ENCODE results near the gene ST6GALNAC4. TPM values are rescaled to one million over a fixed set of nuclear protein-coding genes. Genes with fewer than 3 reads are reported as not detected.

Gene ST6GALNAC4
- total and polyA plus RNA-seq, 9 of the 15 experiments (the other 6 are each of a cell fraction or from before 2014, with no cell fraction given), result 2.6 to 43.1 (median 15.4) TPM

GRCh38 chr9:127862075-127863011, 54.5 kb downstream of the ST6GALNAC4 start (continued):
- TF ChIP-seq, protein P1, sequence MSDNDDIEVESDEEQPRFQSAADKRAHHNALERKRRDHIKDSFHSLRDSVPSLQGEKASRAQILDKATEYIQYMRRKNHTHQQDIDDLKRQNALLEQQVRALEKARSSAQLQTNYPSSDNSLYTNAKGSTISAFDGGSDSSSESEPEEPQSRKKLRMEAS (CRISPR knock-in tag; IDR thresholded peaks at IDR 0.05), result peak; percentile 98
- TF ChIP-seq FUS (optimal IDR thresholded peaks at IDR 0.05; ENCODE audit: low read depth, low read length), result no peak
- TF ChIP-seq ZNF280B (CRISPR knock-in tag; IDR thresholded peaks at IDR 0.05), result no peak
- TF ChIP-seq BHLHE40 (IDR thresholded peaks at IDR 0.05; ENCODE audit: low read length), result peak; percentile 97
- TF ChIP-seq STAG1 (CRISPR knock-in tag; IDR thresholded peaks at IDR 0.05; ENCODE audit: borderline replicate concordance), result no peak
- TF ChIP-seq SP1 (CRISPR knock-in tag; IDR thresholded peaks at IDR 0.05), result peak; percentile 77
- TF ChIP-seq NR2F6 (CRISPR knock-in tag; IDR thresholded peaks at IDR 0.05), result no peak
- TF ChIP-seq ZFP36 (IDR thresholded peaks at IDR 0.05; ENCODE audit: low read depth, low read length, partially characterized antibody), result peak; percentile 96
- TF ChIP-seq SLC30A9 (CRISPR knock-in tag; IDR thresholded peaks at IDR 0.05), result no peak
- TF ChIP-seq TAL1 (IDR thresholded peaks at IDR 0.05), result peak; percentile 76
- peak; percentile 85 for TF ChIP-seq DMBX1 (CRISPR knock-in tag; IDR thresholded peaks at IDR 0.05; ENCODE audit: borderline replicate concordance)
- TF ChIP-seq POLR3G (IDR thresholded peaks at IDR 0.05; ENCODE audit: extremely low read depth, insufficient read length, insufficient replicate concordance), result no peak
- TF ChIP-seq RAD21 (CRISPR knock-in tag; conservative IDR thresholded peaks at IDR 0.05 in 1 of 2, IDR thresholded peaks at IDR 0.05 in 1 of 2), result no peak; a peak in 1 of 4 replicates
- TF ChIP-seq PTTG1 (tag; IDR thresholded peaks at IDR 0.05; ENCODE audit: low read depth), result no peak
- TF ChIP-seq BCL6 (CRISPR knock-in tag; IDR thresholded peaks at IDR 0.05), result no peak
- no peak for TF ChIP-seq HNRNPL (IDR thresholded peaks at IDR 0.05; ENCODE audit: low read depth, low read length)
- no peak for TF ChIP-seq POLR2H (tag; IDR thresholded peaks at IDR 0.05; ENCODE audit: low read depth)
- TF ChIP-seq MXD1 (CRISPR knock-in tag; IDR thresholded peaks at IDR 0.05; ENCODE audit: borderline replicate concordance, poor library complexity, severe bottlenecking), result peak; percentile 21
- TF ChIP-seq ZNF347 (CRISPR knock-in tag; IDR thresholded peaks at IDR 0.05; ENCODE audit: low read depth), result no peak
- TF ChIP-seq CXXC5 (CRISPR knock-in tag; IDR thresholded peaks at IDR 0.05), result peak; percentile 87
- no peak for TF ChIP-seq ZNF507 (tag; conservative IDR thresholded peaks at IDR 0.05)
- TF ChIP-seq HDAC2 (IDR thresholded peaks at IDR 0.05), result peak; percentile 58; the same call in 1 of the 2 replicates
- no peak for TF ChIP-seq YBX1 (IDR thresholded peaks at IDR 0.05)
- TF ChIP-seq RBM34 (IDR thresholded peaks at IDR 0.05; ENCODE audit: borderline replicate concordance, insufficient read depth, low read length), result no peak
- TF ChIP-seq ZNF764 (CRISPR knock-in tag; IDR thresholded peaks at IDR 0.05; ENCODE audit: low read depth), result no peak
- 0 out of 2 replicates have a peak, but pooled peaks have one; percentile 58 for TF ChIP-seq ZBTB12 (CRISPR knock-in tag; IDR thresholded peaks at IDR 0.05)
